K562 (cell line): Measurements from ENCODE around the gene RFESD. TPM values are rescaled to one million over a fixed set of nuclear protein-coding genes. Genes with fewer than 3 reads are reported as not detected.

ENCODE experiments used
- ATAC-seq: fragments of 200-7000 bp; cut with Tn5 transposase; 3 replicates; pipeline ENCODE4 v1.9.1; 2020; ENCODE audit warnings: moderate library complexity
- BruUV-seq: library from RNA; stranded (reverse); fragments of 400-500 nt; replicated peaks from 2 replicates; lab custom pipeline; 2021; lab: Mats Ljungman, UMichigan
- CTCF ChIA-PET: fragments of 300-600 bp; formaldehyde crosslinking; extraction: SDS; loops from one replicate; lab custom pipeline; 2021; ENCODE audit warnings: low intra/inter-chr PET ratio; lab: Yijun Ruan, JAX
- POLR2A ChIA-PET: fragments of 300-600, 350-650 bp; sonication (Branson Sonifier 250); formaldehyde crosslinking; extraction: SDS; loops from one replicate; lab custom pipeline; 2021; ENCODE audit warnings: antibody characterized with exemption, inconsistent platforms; lab: Yijun Ruan, JAX
- DNase-seq, 4 experiments: peaks; one replicate each; pipeline versions ENCODE4 v3.0.0 to v3.0.0-alpha.2; 2011 to 2018; ENCODE audit warnings: low spot score in 3 of 4, mixed read lengths in 3 of 4; ENCODE audit errors: extremely low read depth in 1 of 4
- FAIRE-seq: peaks from 2 replicates; lab custom pipeline; 2011; peaks lifted over from hg19 to GRCh38; lab: Jason Lieb, UNC
- H2AFZ ChIP-seq: 2 replicates; pipeline ENCODE4 v1.6.0; 2011; ENCODE audit warnings: low read depth, low read length, control low read depth, inconsistent platforms
- H3K27ac ChIP-seq: fragments of 200-600 bp; 3 replicates; pipeline ENCODE4 v1.8.0; 2011; ENCODE audit warnings: low read depth, mild to moderate bottlenecking, control low read depth, inconsistent platforms, low read length, moderate library complexity, mixed read lengths; ENCODE audit errors: extremely low read depth
- H3K27me3 ChIP-seq, 2 experiments: fragments of 300-600 bp in 1 of 2; 2 replicates in 1 of 2; 3 replicates in 1 of 2; pipeline versions ENCODE4 v1.6.0 to v1.8.0; 2011; ENCODE audit warnings: inconsistent platforms in 2 of 2, low read length in 2 of 2, mild to moderate bottlenecking in 1 of 2, mixed read lengths in 1 of 2, moderate library complexity in 1 of 2; ENCODE audit not compliant: control insufficient read depth in 2 of 2, insufficient read depth in 2 of 2
- H3K36me3 ChIP-seq: fragments of 300-600 bp; 3 replicates; pipeline ENCODE4 v1.8.0; 2011; ENCODE audit warnings: mild to moderate bottlenecking, low read length, inconsistent platforms; ENCODE audit not compliant: control insufficient read depth, insufficient read depth
- H3K4me1 ChIP-seq, 2 experiments: fragments of 200-600 bp in 1 of 2; replicated peaks in 1 of 2; 2 replicates in 1 of 2; 3 replicates in 1 of 2; pipeline versions ENCODE4 v1.5.1 to v1.8.0; 2011; ENCODE audit warnings: inconsistent platforms in 2 of 2, low read length in 2 of 2, mild to moderate bottlenecking in 1 of 2, mixed read lengths in 1 of 2, moderate library complexity in 1 of 2; ENCODE audit not compliant: control insufficient read depth in 2 of 2, insufficient read depth in 2 of 2
- H3K4me2 ChIP-seq: 2 replicates; pipeline ENCODE4 v1.6.1; 2011; ENCODE audit warnings: low read length, control low read depth, inconsistent platforms, mixed read lengths; ENCODE audit not compliant: insufficient read depth
- H3K4me3 ChIP-seq: fragments of 200-600 bp; sonication (generic), shearing (Covaris generic); 2 replicates; pipeline ENCODE4 v1.5.1; 2016; ENCODE audit warnings: control low read depth, inconsistent platforms
- H3K79me2 ChIP-seq: fragments of 200-600 bp; 3 replicates; pipeline ENCODE4 v1.8.0; 2011; ENCODE audit warnings: low read length, inconsistent platforms; ENCODE audit not compliant: control insufficient read depth, insufficient read depth
- H3K9ac ChIP-seq, 2 experiments: 2 replicates each; pipeline versions ENCODE4 v1.6.0 to v1.6.1; 2011; ENCODE audit warnings: low read depth in 2 of 2, low read length in 2 of 2, control low read depth in 1 of 2, inconsistent platforms in 1 of 2, mild to moderate bottlenecking in 1 of 2, mixed read lengths in 1 of 2; ENCODE audit not compliant: insufficient read depth in 1 of 2
- H3K9me1 ChIP-seq: one replicate; pipeline ENCODE4 v1.6.0; 2011; ENCODE audit warnings: inconsistent platforms, mild to moderate bottlenecking, low read length, moderate library complexity; ENCODE audit not compliant: control insufficient read depth, insufficient read depth
- H3K9me3 ChIP-seq: replicated peaks from 2 replicates; pipeline ENCODE4 v1.5.1; 2011; ENCODE audit warnings: low read depth, low read length, inconsistent platforms; ENCODE audit not compliant: control insufficient read depth, insufficient read depth
- H4K20me1 ChIP-seq: replicated peaks from 2 replicates; pipeline ENCODE4 v1.6.1; 2011; ENCODE audit warnings: low read length, inconsistent platforms, mixed read lengths; ENCODE audit not compliant: control insufficient read depth, insufficient read depth
- ARID1B ChIP-seq: fragments of 450-650 bp; IDR thresholded peaks from 2 replicates; pipeline ENCODE4 v1.6.1; 2016; ENCODE audit warnings: antibody characterized with exemption, mild to moderate bottlenecking, inconsistent platforms
- EWSR1 ChIP-seq: fragments of 450-650 bp; IDR thresholded peaks from 2 replicates; pipeline ENCODE4 v1.6.1; 2018; ENCODE audit warnings: borderline replicate concordance, mild to moderate bottlenecking, low read depth, moderate library complexity; ENCODE audit not compliant: partially characterized antibody
- GTF2F1 ChIP-seq: IDR thresholded peaks from 2 replicates; pipeline ENCODE4 v1.6.1; 2011; ENCODE audit warnings: low read depth, low read length, improper control_type of control experiment
- HOXB6 ChIP-seq: fragments of 250-450 bp; sonication (Bioruptor Pico); IDR thresholded peaks from 2 replicates; pipeline ENCODE4 v1.5.1; 2022; ENCODE audit warnings: mild to moderate bottlenecking, borderline replicate concordance
- KDM5B ChIP-seq: fragments of 200-600 bp; sonication (generic); IDR thresholded peaks from 2 replicates; pipeline ENCODE4 v1.6.1; 2012; ENCODE audit warnings: low read depth, mild to moderate bottlenecking, moderate library complexity, low read length, control low read depth, inconsistent platforms; ENCODE audit not compliant: insufficient replicate concordance
- PTRF ChIP-seq: fragments of 450-650 bp; IDR thresholded peaks from 2 replicates; pipeline ENCODE4 v1.6.1; 2016; ENCODE audit warnings: mild to moderate bottlenecking, missing genetic modification characterization, missing compliant biosample characterization
- RAD51 ChIP-seq: fragments of 450-650 bp; IDR thresholded peaks from 2 replicates; pipeline ENCODE4 v1.7.1; 2016; ENCODE audit warnings: low read depth, mild to moderate bottlenecking, borderline replicate concordance
- ZBTB33 ChIP-seq: sonication (generic); formaldehyde crosslinking; IDR thresholded peaks from 2 replicates; pipeline ENCODE4 v1.8.1; 2023; ENCODE audit warnings: mild to moderate bottlenecking, missing genetic modification reagents
- ZNF436 ChIP-seq: fragments of 250-450, 450-650 bp; sonication (Bioruptor Pico); formaldehyde crosslinking; IDR thresholded peaks from 2 replicates; pipeline ENCODE4 v1.7.0; 2020; ENCODE audit warnings: mild to moderate bottlenecking
- ZNF764 ChIP-seq: fragments of 250-450 bp; sonication (Bioruptor Pico); IDR thresholded peaks from 2 replicates; pipeline ENCODE4 v1.4.0; 2020; ENCODE audit warnings: low read depth, mild to moderate bottlenecking, moderate library complexity
- WGBS: fragments of 100-300 bp; shearing (Covaris generic); methylation state at CpG from one replicate; pipeline ENCODE4 v1.1.6; 2016; ENCODE audit warnings: low coverage, mixed read lengths; ENCODE audit not compliant: insufficient coverage; ENCODE audit errors: missing lambda C conversion rate; 5-methylcytosine and 5-hydroxymethylcytosine counted together
- in situ Hi-C: fragments of 300-500 bp; cut with MboI; formaldehyde crosslinking; loops from 4 replicates; pipeline ENCODE4 v1.15.0; 2018; ENCODE audit warnings: inconsistent platforms, mixed read lengths
- intact Hi-C: fragments of 100-400 bp; cut with micrococcal nuclease; formaldehyde crosslinking; loops from 2 replicates; pipeline ENCODE4 v1.14.2; 2022
- polyA plus RNA-seq, 8 experiments: library from polyadenylated mRNA; depleted of rRNA in 4 of 8; stranded (reverse) in 5 of 8; unstranded in 3 of 8; fragments of >200 nt; fragmentation: Nextera tagmentation in 2 of 8; fragmentation: Illumina TruSeq in 1 of 8; extraction: Ambion mirVana in 2 of 8; extraction: Trizol in 1 of 8; gene quantifications; 2 replicates each; pipeline versions ENCODE4 v1.2.1 to v1.2.3, GENCODE V29; 2011 to 2014; ENCODE audit warnings: inconsistent platforms in 1 of 8, missing spikeins in 1 of 8
- total RNA-seq, 7 experiments: library from RNA; depleted of rRNA in 6 of 7; stranded (reverse); fragments of >200 nt in 6 of 7; fragmentation: Illumina TruSeq in 2 of 7; extraction: Trizol in 2 of 7; gene quantifications; 2 replicates each; pipeline versions ENCODE4 v1.2.1 to v1.2.3, GENCODE V29; 2011 to 2021; ENCODE audit warnings: low replicate concordance in 1 of 7

Gene RFESD
- total and polyA plus RNA-seq, 9 of the 15 experiments (the other 6 are each of a cell fraction or from before 2014, with no cell fraction given) = 62.3 to 600 (median 140) TPM

- ChIA-PET CTCF (no interaction called here), POLR2A (no interaction called here)
- DNase-seq (no peak), ATAC-seq (no peak), FAIRE-seq (no peak)
- H3K36me3 ChIP-seq = no peaks in the 10 kb centered on the region
- H3K4me1 ChIP-seq = no peaks in the 10 kb centered on the region; a peak in 1 of 5 replicates
- H3K27me3 ChIP-seq = no peaks in the 10 kb centered on the region
- BruUV-seq = no TSS peak
- H2AFZ ChIP-seq = no peak overlapping the region
- 68% methylated on average over 19 of the region's 19 CpGs for WGBS
- TF ChIP-seq ZNF436 (CRISPR knock-in tag) = no peak
- no peak for TF ChIP-seq ZNF764 (CRISPR knock-in tag)
- no peak for TF ChIP-seq RAD51
- TF ChIP-seq HOXB6 (CRISPR knock-in tag) = no peak
- TF ChIP-seq GTF2F1 = no peak
- no peak for TF ChIP-seq PTRF (tag)
- no peak for TF ChIP-seq KDM5B
- TF ChIP-seq EWSR1 = no peak
- TF ChIP-seq ARID1B = no peak
- TF ChIP-seq ZBTB33 (CRISPR knock-in tag) = no peak
- H3K9me3 ChIP-seq = no peaks in the 10 kb centered on the region
- no peak overlapping the region for H3K9ac ChIP-seq
- in situ Hi-C loops = no loop called here
- H3K4me2 ChIP-seq = no peak overlapping the region
- H3K4me3 ChIP-seq = no peak overlapping the region
- intact Hi-C loops = no loop called here
- H4K20me1 ChIP-seq = no peaks in the 10 kb centered on the region
- no peaks in the 10 kb centered on the region for H3K9me1 ChIP-seq
- no peak overlapping the region for H3K27ac ChIP-seq
- H3K79me2 ChIP-seq = no peaks in the 10 kb centered on the region
These were observed 27.0 kb upstream of the RFESD start for GRCh38 chr5:95619514-95620029.
